GM10266 (cell line): ENCODE measurements around the gene CEBPE.

Source experiments
- DNase-seq: peaks from one replicate; pipeline ENCODE4 v3.0.0; 2012; ENCODE audit errors: extremely low spot score
- TF ChIP-seq, protein P1 (sequence below): IDR thresholded peaks from 2 replicates; pipeline ENCODE4 v1.5.1; 2012; ENCODE audit warnings: mild to moderate bottlenecking, low read depth; ENCODE audit not compliant: control insufficient read depth, insufficient read depth; ENCODE audit errors: missing control alignments

CEBPE gene

DNA sequence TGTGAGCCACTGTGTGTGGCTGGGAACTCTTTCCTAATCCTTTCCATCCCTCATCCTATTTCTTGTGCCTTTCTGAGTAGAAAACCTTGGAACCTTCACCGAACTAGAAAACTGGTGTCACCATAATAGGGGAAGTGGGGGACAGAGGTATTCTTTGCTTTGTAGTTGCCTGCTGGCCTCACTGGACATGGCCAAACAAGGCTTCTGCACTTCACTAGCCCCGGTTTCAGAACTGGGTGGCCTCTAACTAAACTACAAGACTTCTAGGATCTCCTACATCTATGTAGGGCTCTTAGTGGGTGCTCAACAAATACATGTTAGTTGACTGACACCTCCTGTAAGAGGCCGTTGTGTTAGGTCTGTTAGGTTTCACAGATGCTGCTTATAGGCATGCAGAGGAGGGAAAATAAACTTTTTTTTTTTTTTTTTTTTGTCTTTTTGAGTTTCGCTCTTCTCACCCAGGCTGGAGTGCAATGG is 13.7 kb downstream of the CEBPE start:
- no peak for DNase-seq
- TF ChIP-seq, protein P1, sequence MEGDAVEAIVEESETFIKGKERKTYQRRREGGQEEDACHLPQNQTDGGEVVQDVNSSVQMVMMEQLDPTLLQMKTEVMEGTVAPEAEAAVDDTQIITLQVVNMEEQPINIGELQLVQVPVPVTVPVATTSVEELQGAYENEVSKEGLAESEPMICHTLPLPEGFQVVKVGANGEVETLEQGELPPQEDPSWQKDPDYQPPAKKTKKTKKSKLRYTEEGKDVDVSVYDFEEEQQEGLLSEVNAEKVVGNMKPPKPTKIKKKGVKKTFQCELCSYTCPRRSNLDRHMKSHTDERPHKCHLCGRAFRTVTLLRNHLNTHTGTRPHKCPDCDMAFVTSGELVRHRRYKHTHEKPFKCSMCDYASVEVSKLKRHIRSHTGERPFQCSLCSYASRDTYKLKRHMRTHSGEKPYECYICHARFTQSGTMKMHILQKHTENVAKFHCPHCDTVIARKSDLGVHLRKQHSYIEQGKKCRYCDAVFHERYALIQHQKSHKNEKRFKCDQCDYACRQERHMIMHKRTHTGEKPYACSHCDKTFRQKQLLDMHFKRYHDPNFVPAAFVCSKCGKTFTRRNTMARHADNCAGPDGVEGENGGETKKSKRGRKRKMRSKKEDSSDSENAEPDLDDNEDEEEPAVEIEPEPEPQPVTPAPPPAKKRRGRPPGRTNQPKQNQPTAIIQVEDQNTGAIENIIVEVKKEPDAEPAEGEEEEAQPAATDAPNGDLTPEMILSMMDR, result no peak

DNA sequence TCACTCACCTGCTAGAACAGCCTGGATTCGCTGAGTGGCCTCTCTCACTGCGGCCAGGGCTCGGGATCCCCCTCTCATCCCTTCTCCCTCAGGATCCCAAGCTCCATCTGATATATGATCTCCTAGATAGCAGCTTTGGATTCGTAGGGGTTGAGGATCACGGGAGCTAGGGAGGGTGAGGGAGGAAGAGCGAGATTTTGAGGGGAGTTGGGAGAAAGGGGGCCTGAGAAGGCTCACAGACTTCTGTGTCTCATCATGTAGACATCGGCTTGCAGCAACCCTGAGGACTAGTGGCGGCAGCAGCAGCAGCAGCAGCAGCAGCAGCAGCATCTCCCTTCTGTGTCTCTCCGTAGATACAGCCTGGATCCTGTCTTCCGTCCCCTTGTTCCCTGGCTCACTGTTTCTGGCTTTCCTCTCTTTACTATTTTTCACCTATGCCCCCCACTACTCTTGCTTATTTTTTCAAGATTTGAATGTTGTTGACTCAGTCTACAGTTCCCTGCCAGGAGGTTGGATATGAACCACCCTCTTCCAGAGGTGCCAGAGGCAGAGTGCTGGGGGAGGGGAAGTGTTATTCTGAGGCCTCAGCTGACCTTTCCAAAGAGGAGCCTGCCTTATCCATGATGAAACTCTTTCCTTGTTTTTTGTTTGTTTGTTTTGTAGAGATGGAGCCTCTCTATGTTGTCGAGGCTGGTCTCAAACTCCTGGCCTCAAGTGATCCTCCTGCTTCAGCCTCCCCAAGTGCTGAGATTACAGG is 14.3 kb downstream of the CEBPE start, which contains the start of gene CIROP:
CIROP (minus strand) TSS at position 399 of the 757 bp plus-strand sequence; CDS start at position 330, 69 bp downstream.
- no peak for DNase-seq
- TF ChIP-seq, protein P1, result no peak

DNA sequence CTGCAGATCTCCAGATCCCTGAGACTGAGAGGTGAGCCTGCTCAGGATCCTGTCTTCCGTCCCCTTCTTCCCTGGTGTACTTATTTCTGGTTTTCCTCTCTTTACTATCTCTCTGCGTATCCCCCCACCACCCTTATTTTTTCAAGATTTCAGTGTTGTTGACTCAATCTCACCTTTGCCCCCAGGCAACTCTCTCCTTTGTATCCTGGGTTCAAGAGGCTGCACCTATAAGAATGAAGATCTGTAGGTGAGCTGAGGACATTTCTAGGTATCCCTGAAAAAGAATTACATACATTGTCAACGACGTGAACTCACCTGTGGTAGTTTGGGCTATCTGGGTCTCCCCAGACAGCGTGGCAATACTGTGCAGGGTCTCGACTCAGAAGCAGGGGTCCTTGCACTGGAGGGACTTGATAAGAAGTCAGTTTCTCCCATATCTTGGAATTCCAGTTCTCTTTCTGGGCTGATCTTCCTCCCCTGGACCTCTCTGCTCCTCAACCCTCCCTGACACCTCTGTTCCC is 14.9 kb downstream of the CEBPE start:
- TF ChIP-seq, protein P1, result no peak
- no peak for DNase-seq

DNA sequence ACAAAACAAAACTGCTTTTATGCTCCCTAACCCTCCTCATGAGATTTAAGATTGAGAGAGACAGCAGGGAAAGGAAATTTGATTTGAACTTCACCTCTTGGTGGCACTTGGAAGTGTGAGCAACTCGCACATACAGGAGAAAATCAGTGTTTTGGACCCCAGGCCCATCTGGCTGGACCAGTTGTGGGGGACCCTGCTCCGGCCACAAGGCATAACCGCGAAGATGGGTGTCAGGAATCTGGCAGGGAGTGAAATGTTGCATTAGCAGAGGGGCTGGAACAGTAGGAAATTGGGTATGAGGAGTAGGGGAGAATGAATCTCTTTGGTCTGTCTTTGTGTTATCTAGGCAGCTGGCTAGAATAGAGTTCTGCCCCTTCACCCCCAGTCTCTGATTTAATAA is 15.5 kb downstream of the CEBPE start:
- TF ChIP-seq, protein P1, result no peak
- no peak for DNase-seq

DNA sequence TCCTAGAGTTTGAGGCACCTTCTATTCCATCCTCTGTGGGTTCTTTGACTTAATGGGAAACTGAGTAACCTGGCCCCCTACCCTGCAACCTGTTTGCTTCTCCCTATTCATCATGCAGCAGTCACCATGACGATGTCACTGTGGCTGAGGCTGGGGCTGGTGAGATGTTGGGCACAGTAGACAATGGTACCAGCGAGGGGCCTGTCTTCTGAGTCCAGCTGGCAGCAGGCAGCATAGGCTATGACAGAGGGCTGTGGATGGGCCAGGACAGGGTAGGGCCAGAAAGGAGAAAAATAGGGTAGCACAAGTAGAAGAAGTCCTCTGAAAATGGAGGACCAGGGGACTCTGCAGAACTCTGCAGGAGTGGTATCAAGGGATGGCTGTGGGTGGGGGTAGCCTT is 16.3 kb downstream of the CEBPE start:
- TF ChIP-seq, protein P1, result no peak
- no peak for DNase-seq

DNA sequence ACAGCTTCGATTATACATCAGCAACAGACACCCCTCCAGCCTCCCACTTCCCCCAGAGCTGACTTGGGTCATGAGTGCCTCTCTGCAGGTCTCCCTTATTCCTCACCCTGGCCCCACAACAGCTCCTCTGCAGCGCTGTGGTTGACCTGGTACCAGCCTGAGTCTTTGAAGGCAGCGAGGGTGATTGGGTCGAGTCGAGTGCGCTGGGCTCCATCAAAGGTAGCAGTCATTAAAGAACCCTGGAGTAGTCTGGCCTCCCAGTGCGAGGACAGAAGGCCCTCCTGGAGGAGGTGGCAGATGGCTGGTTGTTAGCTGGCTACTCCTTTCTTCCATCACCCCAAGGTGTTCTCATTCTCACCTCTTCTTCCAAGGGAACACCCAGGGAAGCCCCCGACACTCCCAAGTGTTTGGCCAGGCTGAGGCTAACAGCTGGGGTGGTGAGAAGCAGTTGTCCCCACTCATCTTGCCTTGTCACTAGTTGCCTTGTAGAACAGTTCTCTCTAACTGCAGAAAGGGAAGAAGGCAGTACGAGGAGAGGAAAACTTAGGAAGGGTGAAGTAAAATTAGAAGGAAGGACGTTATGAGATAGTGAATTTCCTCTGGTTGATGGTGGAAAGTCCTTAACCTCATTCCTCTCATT is 16.9 kb downstream of the CEBPE start:
- no peak for DNase-seq
- TF ChIP-seq, protein P1, result no peak
